Peyer's patch (tissue), 4 donors: Measurements from ENCODE around the gene SRM. TPM values are rescaled to one million over a fixed set of nuclear protein-coding genes. Genes with fewer than 3 reads are reported as not detected.

Experiments used
- DNase-seq, 3 donors: peaks; one replicate each; pipeline ENCODE4 v3.0.0-alpha.2; 2017 to 2019
- H3K27ac ChIP-seq, 4 donors: fragments of 200-600 bp; sonication (generic); one replicate each; pipeline ENCODE4 v1.5.1; 2016 to 2019
- H3K27me3 ChIP-seq, 2 donors: fragments of 200-600 bp; sonication (generic); one replicate each; pipeline ENCODE4 v1.5.1; 2019
- H3K36me3 ChIP-seq, 3 donors: fragments of 200-600 bp; sonication (generic); one replicate each; pipeline ENCODE4 v1.5.1; 2016 to 2019
- H3K4me1 ChIP-seq, 4 donors: fragments of 200-600 bp; sonication (generic); one replicate each; pipeline ENCODE4 v1.5.1; 2016 to 2019
- H3K4me3 ChIP-seq, 4 donors: fragments of 200-600 bp; sonication (generic); 1 replicate in 3 of 4; 2 replicates in 1 of 4; pipeline ENCODE4 v1.5.1; 2016 to 2019; ENCODE audit warnings: mild to moderate bottlenecking in 1 of 4
- H3K9me3 ChIP-seq, 4 donors: fragments of 200-600 bp; sonication (generic); one replicate each; pipeline ENCODE4 v1.5.1; 2016 to 2019; ENCODE audit warnings: mild to moderate bottlenecking in 1 of 4
- POLR2A ChIP-seq, 2 donors: fragments of 450-650 bp; IDR thresholded peaks; one replicate each; pipeline ENCODE4 v1.5.1; 2017; ENCODE audit warnings: antibody characterized with exemption in 2 of 2, mild to moderate bottlenecking in 2 of 2, moderate library complexity in 2 of 2
- total RNA-seq, 4 donors: library from RNA; depleted of rRNA; stranded (reverse); fragments of >200 nt; gene quantifications; one replicate each; pipeline ENCODE4 v1.1.0, GENCODE V29; 2016
- TF ChIP-seq, protein P1 (sequence below), 6 experiments: fragments of 450-650 bp in 4 of 6; fragments of 200-600 bp in 2 of 6; sonication (generic) in 1 of 6; IDR thresholded peaks; one replicate each; pipeline ENCODE4 v1.5.1; 2017 to 2019; ENCODE audit warnings: antibody characterized with exemption in 6 of 6, mild to moderate bottlenecking in 3 of 6, moderate library complexity in 1 of 6

Gene SRM
- total RNA-seq, 4 donors from 2014 or later = 9.3 to 38.6 (median 19.8) TPM

DNA sequence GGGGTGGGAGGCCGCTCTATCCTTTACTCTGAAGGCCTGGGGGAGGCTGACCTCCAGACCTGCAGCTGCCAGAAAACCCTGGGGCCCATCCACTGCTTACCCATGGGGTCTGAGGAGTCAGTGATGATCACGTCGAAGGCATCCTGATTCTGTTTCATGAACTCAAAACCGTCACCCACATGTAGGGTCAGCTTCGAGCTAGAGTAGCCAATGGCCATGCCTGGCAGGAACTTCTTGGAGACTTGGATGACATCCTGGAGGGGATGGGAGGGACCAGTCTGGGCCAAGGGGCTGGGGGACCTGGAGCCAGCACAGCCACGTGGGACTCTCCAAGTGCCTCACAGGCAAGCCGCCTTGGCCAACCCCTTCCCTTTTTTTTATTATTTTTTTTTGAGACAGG, 3.3 kb downstream of the SRM start:
- no peak for DNase-seq
- Histone ChIP-seq H3K36me3 (peaks cover 0 to 19% (median 0%) of the 10 kb centered on the region in 3 donors), H3K9me3 (no peaks in the 10 kb centered on the region), H3K27me3 (no peaks in the 10 kb centered on the region), H3K4me3 (no peak overlapping the region), H3K27ac (no peak overlapping the region), H3K4me1 (peaks cover 3 to 17% (median 13%) of the 10 kb centered on the region in 4 donors)
- TF ChIP-seq POLR2A (IDR thresholded peaks at IDR 0.05) = no peak
- TF ChIP-seq, protein P1, sequence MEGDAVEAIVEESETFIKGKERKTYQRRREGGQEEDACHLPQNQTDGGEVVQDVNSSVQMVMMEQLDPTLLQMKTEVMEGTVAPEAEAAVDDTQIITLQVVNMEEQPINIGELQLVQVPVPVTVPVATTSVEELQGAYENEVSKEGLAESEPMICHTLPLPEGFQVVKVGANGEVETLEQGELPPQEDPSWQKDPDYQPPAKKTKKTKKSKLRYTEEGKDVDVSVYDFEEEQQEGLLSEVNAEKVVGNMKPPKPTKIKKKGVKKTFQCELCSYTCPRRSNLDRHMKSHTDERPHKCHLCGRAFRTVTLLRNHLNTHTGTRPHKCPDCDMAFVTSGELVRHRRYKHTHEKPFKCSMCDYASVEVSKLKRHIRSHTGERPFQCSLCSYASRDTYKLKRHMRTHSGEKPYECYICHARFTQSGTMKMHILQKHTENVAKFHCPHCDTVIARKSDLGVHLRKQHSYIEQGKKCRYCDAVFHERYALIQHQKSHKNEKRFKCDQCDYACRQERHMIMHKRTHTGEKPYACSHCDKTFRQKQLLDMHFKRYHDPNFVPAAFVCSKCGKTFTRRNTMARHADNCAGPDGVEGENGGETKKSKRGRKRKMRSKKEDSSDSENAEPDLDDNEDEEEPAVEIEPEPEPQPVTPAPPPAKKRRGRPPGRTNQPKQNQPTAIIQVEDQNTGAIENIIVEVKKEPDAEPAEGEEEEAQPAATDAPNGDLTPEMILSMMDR (IDR thresholded peaks at IDR 0.05) = no peak

DNA sequence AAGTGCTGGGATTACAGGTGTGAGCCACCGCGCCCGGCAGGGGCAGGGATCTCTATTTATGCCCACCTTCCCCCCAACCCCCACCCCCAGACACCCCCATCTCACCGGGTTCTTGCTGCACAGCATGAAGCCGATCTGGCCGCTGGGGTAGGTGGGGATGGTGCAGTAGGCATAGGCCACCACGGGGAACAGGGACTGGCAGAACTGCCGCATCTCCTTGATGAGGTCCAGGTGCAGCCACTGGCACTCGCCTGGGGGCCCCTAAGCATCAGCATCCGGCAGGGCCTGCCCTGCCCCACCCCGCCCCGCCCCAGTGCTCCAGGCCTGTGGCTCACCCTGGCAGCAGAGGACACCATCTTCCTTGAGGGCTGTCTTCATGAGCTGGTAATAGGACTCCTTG, 4.1 kb downstream of the SRM start:
- no peaks in the 10 kb centered on the region for H3K27me3 ChIP-seq
- DNase-seq = no peak
- no peaks in the 10 kb centered on the region for H3K9me3 ChIP-seq
- TF ChIP-seq POLR2A (IDR thresholded peaks at IDR 0.05) = no peak
- TF ChIP-seq, protein P1 (IDR thresholded peaks at IDR 0.05) = no peak
- H3K4me1 ChIP-seq = peaks cover 0 to 12% (median 10%) of the 10 kb centered on the region in 4 donors
- peaks cover 0 to 19% (median 0%) of the 10 kb centered on the region in 3 donors for H3K36me3 ChIP-seq
- no peak overlapping the region for H3K27ac ChIP-seq
- no peak overlapping the region for H3K4me3 ChIP-seq

DNA sequence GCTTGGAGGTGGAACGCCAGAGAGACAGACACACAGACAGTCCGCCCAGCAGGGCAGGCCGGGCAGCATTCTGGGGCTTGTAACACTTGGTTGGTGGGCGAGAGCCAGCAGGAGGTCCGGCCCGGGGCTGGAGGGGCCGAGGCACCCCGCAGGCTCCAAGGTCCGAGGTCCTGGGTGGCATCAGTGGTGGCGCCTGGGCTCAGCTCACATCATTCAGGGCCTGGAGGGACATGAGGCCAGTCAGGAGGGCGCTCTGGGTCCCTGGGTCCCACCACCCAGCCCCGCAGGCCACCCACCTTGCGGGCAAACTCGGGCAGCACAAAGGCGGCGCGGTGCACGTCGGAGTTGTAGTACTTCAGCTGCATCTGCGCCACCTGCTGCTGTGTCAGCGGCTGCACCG, 5.2 kb downstream of the SRM start:
- peaks cover 0 to 10% (median 8%) of the 10 kb centered on the region in 4 donors for H3K4me1 ChIP-seq
- no peak for DNase-seq
- H3K4me3 ChIP-seq = no peak overlapping the region

DNA sequence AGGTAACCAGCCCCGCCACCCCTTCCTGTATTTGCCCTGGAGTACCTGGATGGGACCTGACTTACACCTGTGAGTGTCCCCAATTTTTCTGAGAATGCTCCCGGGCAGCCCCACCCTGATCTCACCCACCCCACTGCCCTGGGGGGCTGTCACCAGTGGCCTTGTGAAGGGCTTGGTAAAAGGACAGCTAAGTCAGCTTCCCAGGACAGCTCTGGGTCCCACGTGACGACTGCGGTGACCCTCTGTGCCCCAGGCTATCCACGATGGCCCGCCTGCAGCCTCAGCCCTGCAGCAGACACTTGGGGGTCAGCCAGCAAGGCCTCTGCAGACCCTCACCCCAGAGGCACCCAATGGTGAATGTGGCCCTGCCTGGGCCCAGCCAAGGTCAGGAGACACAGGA, 5.6 kb downstream of the SRM start:
- no peak for TF ChIP-seq POLR2A (IDR thresholded peaks at IDR 0.05)
- TF ChIP-seq, protein P1 (IDR thresholded peaks at IDR 0.05) = no peak
- Histone ChIP-seq H3K27me3 (no peaks in the 10 kb centered on the region), H3K27ac (no peak overlapping the region), H3K4me1 (peaks cover 0 to 8% (median 7%) of the 10 kb centered on the region in 4 donors), H3K36me3 (peaks cover 0 to 19% (median 0%) of the 10 kb centered on the region in 3 donors), H3K4me3 (no peak overlapping the region), H3K9me3 (no peaks in the 10 kb centered on the region)
- no peak for DNase-seq

More for the DNA sequence above, 5.2 kb downstream of the SRM start:
- Histone ChIP-seq H3K27ac (no peak overlapping the region), H3K9me3 (no peaks in the 10 kb centered on the region), H3K27me3 (no peaks in the 10 kb centered on the region), H3K36me3 (peaks cover 0 to 19% (median 0%) of the 10 kb centered on the region in 3 donors)
- TF ChIP-seq POLR2A (IDR thresholded peaks at IDR 0.05) = no peak

DNA sequence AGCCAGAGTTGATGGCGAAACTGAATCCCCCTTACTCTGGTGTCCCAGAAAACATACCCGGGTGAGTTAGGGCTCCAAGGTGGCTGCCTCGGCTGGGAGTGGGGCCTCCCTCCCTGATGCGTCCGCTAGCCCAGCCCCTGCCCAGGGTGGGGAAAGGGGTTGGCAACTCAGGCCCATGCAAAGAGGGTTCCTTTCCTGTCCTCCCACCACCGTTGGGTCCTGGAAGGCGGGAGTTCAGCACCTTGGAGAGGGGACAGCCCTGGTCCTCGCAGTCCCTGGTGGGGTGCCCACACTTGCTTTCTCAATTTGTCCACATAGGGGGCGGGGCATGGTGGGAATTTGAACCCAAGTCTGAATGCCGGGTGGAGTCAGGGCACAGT, 6.1 kb downstream of the SRM start:
- no peak overlapping the region for H3K4me3 ChIP-seq
- TF ChIP-seq, protein P1 (IDR thresholded peaks at IDR 0.05) = no peak
- no peak for TF ChIP-seq POLR2A (IDR thresholded peaks at IDR 0.05)
- peaks cover 0 to 3% (median 3%) of the 10 kb centered on the region in 4 donors for H3K4me1 ChIP-seq
- H3K9me3 ChIP-seq = no peaks in the 10 kb centered on the region
- DNase-seq = no peak
- no peak overlapping the region for H3K27ac ChIP-seq
- H3K36me3 ChIP-seq = peaks cover 0 to 19% (median 0%) of the 10 kb centered on the region in 3 donors
- no peaks in the 10 kb centered on the region for H3K27me3 ChIP-seq

DNA sequence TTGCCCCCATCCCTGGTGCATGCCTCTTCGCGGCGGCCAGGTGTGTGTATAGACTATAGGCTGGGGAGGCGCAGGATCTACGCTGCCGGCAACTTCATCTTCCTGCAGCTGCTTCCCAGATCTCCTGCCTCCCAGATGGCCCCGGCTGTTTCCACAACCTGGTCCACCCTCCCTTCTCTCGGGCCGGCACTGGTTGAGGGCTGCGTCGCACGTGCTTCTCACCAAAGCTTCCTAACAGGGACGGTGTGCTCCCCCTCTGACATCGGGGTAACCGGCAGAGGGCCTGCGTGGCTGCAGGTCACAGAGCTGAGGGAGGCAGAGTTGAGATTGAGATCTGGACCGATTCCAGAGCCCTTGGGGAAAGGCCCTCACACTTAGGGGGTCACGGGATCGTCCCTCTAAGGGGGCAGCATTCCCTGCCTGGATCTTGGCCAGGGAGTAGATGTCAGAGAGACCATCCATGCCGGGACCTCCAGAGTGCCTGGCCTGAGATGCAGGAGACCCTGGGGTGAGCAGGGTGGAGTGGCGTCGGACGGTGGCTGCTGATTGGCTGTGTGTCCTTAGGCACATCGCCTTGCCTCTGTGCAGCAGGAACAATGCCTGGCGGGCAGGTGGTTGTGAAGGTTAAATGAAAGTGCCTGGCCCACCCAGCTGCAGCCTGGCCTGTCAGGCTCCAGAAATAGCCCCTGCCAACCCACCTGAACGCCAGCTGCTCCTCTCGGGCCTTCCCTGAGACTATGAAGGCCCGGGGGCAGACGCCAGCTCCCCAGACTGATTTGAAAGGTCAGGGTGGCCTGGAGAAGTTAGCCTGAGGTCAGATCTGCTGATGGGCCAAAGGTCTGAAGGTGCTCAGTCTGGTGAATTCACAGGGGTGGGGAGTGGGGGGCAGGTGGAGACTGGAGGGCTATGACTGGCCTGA, 6.7 kb downstream of the SRM start:
- Histone ChIP-seq H3K4me1 (no peaks in the 10 kb centered on the region), H3K9me3 (no peaks in the 10 kb centered on the region), H3K27me3 (no peaks in the 10 kb centered on the region), H3K4me3 (no peak overlapping the region), H3K36me3 (peaks cover 0 to 19% (median 0%) of the 10 kb centered on the region in 3 donors), H3K27ac (no peak overlapping the region)
- DNase-seq = no peak
- TF ChIP-seq, protein P1 (IDR thresholded peaks at IDR 0.05) = no peak
- no peak for TF ChIP-seq POLR2A (IDR thresholded peaks at IDR 0.05)
